Psoas muscle (tissue), 8 donors: ENCODE measurements around the gene FAM98C. TPM values are rescaled to one million over a fixed set of nuclear protein-coding genes. Genes with fewer than 3 reads are reported as not detected.

Source experiments
- ATAC-seq, 4 donors: fragments of 200-7000 bp; cut with Tn5 transposase; one replicate each; pipeline ENCODE4 v1.9.1; 2020; ENCODE audit warnings: moderate library complexity in 3 of 4, mild to moderate bottlenecking in 2 of 4
- DNase-seq, 2 donors: peaks; one replicate each; pipeline ENCODE4 v3.0.0-alpha.2; 2020
- H3K27ac ChIP-seq: fragments of 200-600 bp; one replicate; pipeline ENCODE4 v1.8.0; 2022
- H3K27me3 ChIP-seq, 3 donors: fragments of 200-600 bp in 1 of 3; one replicate each; pipeline versions ENCODE4 v1.6.1 to v1.8.0; 2013 to 2022; ENCODE audit warnings: low read length in 2 of 3, mild to moderate bottlenecking in 2 of 3, moderate library complexity in 1 of 3; ENCODE audit not compliant: insufficient read depth in 3 of 3
- H3K36me3 ChIP-seq, 2 donors: fragments of 200-600 bp in 1 of 2; one replicate each; pipeline versions ENCODE4 v1.6.1 to v1.8.0; 2013 to 2022; ENCODE audit warnings: low read depth in 1 of 2, mild to moderate bottlenecking in 1 of 2, moderate library complexity in 1 of 2; ENCODE audit not compliant: insufficient read depth in 1 of 2
- H3K4me1 ChIP-seq: fragments of 200-600 bp; one replicate; pipeline ENCODE4 v1.8.0; 2022
- H3K4me3 ChIP-seq: fragments of 200-600 bp; one replicate; pipeline ENCODE4 v1.8.0; 2022; ENCODE audit warnings: mild to moderate bottlenecking
- H3K9me3 ChIP-seq: fragments of 200-600 bp; one replicate; pipeline ENCODE4 v1.8.0; 2022
- WGBS, 3 donors: extraction: QIAGEN DNeasy Blood & Tissue Kit; methylation state at CpG; one replicate each; pipeline versions ENCODE4 v1.1.6 to v1.1.7; 2013; 5-methylcytosine and 5-hydroxymethylcytosine counted together
- intact Hi-C, 2 donors: fragments of 100-400 bp; cut with DNase I; formaldehyde crosslinking; loops; one replicate each; pipeline versions ENCODE4 v1.11.0 to v1.14.2; 2022
- polyA plus RNA-seq, 3 donors: library from polyadenylated mRNA; stranded (reverse); fragments of 200-250 nt; gene quantifications; one replicate each; pipeline ENCODE4 v1.2.3, GENCODE V29; 2013
- total RNA-seq, 4 donors: library from RNA; stranded (reverse); fragmentation: NEBNext Ultra II Directional in 2 of 4; extraction: Animal tissue kit (Norgen Biotek cat#: 25700) in 2 of 4; gene quantifications; one replicate each; pipeline versions ENCODE4 v1.2.1 to v1.2.4, GENCODE V29; 2021 to 2023
- TF ChIP-seq, protein P1 (sequence below): fragments of 200-600 bp; IDR thresholded peaks from one replicate; pipeline ENCODE4 v1.8.0; 2022; ENCODE audit warnings: antibody characterized with exemption
- donor health status: healthy with polysubstance abuse.
- donor health status: DM: no; HTN: no; CAD: no; lungs with moderate emphysema.
- donor health status: Bipolar disorder and iron deficiency.
- donor health status: healthy.
- donor health status: DM: yes; HTN: yes; CAD: no.
- donor health status: DM: no; HTN: no; CAD: no.
- donor health status: DM: no; HTN: no; CAD: no.
- donor health status: DM: yes; HTN: yes; CAD: no.

The FAM98C gene
- total and polyA plus RNA-seq, 7 donors = 1.1 to 6.6 (median 1.5) TPM

DNA sequence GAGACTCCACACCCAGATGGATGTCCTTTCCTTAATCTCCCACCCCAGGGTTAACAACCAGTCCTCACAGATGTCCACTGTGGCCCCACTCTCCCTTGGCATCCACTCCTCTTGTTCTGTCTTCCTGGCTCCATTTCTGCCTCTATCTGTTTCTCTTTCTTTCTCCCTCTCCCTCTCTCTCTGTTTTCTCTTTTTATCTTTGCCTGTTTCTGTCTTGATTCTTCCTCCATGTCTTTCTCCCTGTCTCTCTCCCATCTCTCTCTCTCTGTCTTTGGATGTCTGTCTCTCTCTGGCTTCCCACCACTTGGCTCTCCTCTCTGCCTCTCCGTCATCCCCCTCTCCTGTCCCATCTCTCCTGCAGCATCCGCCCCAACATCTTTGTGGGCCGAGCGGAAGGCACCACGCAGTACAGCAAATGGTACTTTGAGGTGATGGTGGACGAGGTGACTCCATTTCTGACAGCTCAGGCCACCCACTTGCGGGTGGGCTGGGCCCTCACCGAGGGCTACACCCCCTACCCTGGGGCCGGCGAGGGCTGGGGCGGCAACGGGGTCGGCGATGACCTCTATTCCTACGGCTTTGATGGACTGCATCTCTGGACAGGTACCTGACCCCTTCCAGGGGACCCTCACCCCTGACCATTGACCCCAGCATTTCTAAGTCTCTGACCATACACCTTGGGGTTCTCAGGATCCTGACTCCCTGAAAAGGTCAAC is 55.0 kb downstream of the FAM98C start:
- H3K9me3 ChIP-seq = no peaks in the 10 kb centered on the region
- DNase-seq (no peak), ATAC-seq (no peak)
- H3K4me1 ChIP-seq = no peaks in the 10 kb centered on the region
- H3K36me3 ChIP-seq = peaks cover 2 to 98% of the 10 kb centered on the region in 2 donors
- WGBS, 3 donors = 83 to 88% (median 87%) methylated on average over 14 to 15 of the region's 15 CpGs
- H3K4me3 ChIP-seq = no peak overlapping the region
- peak overlapping the region; percentile 30 for H3K27ac ChIP-seq
- no peaks in the 10 kb centered on the region for H3K27me3 ChIP-seq
- intact Hi-C loops = no loop called here
- TF ChIP-seq, protein P1, sequence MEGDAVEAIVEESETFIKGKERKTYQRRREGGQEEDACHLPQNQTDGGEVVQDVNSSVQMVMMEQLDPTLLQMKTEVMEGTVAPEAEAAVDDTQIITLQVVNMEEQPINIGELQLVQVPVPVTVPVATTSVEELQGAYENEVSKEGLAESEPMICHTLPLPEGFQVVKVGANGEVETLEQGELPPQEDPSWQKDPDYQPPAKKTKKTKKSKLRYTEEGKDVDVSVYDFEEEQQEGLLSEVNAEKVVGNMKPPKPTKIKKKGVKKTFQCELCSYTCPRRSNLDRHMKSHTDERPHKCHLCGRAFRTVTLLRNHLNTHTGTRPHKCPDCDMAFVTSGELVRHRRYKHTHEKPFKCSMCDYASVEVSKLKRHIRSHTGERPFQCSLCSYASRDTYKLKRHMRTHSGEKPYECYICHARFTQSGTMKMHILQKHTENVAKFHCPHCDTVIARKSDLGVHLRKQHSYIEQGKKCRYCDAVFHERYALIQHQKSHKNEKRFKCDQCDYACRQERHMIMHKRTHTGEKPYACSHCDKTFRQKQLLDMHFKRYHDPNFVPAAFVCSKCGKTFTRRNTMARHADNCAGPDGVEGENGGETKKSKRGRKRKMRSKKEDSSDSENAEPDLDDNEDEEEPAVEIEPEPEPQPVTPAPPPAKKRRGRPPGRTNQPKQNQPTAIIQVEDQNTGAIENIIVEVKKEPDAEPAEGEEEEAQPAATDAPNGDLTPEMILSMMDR = no peak

Other genes with a start within 250 kb of the FAM98C start
- not detected for gene DPF1, start 178.9 kb upstream of the FAM98C start, total RNA-seq
- gene DPF1, start 178.9 kb upstream of the FAM98C start, polyA plus RNA-seq = under 1 TPM; 0.07 to 0.17 (median 0.16) TPM
- 10 to 100 TPM in 3 of 4 donors, 1 to 10 TPM in 1; 9.2 to 17.0 (median 11.3) TPM for gene PPP1R14A, start 146.7 kb upstream of the FAM98C start, total RNA-seq
- gene PPP1R14A, start 146.7 kb upstream of the FAM98C start, polyA plus RNA-seq = 10 to 100 TPM in 2 of 3 donors, 1 to 10 TPM in 1; 9.9 to 18.7 (median 12.1) TPM
- gene SPINT2, start 138.5 kb upstream of the FAM98C start, total RNA-seq = 1 to 10 TPM in 2 of 4 donors, under 1 TPM in 2; 0.95 to 2.2 (median 1.2) TPM
- 1 to 10 TPM in 1 of 3 donors, under 1 TPM in 2; 0.49 to 1.1 (median 0.59) TPM for gene SPINT2, start 138.5 kb upstream of the FAM98C start, polyA plus RNA-seq
- gene C19orf33, start 98.8 kb upstream of the FAM98C start, total RNA-seq = 1 to 10 TPM in 2 of 4 donors, not detected in 2; 3.4 to 3.7 TPM
- gene C19orf33, start 98.8 kb upstream of the FAM98C start, polyA plus RNA-seq = 1 to 10 TPM; 3.7 to 7.1 (median 6.5) TPM
- gene YIF1B, start 87.1 kb upstream of the FAM98C start, total RNA-seq = 10 to 100 TPM; 20.1 to 27.2 (median 21.6) TPM
- gene YIF1B, start 87.1 kb upstream of the FAM98C start, polyA plus RNA-seq = 10 to 100 TPM; 38.8 to 57.7 (median 42.7) TPM
- gene KCNK6, start 83.2 kb upstream of the FAM98C start, total RNA-seq = under 1 TPM; 0.54 to 0.69 (median 0.64) TPM
- gene KCNK6, start 83.2 kb upstream of the FAM98C start, polyA plus RNA-seq = under 1 TPM; 0.21 to 0.42 (median 0.39) TPM
- 1 to 10 TPM in 3 of 4 donors, under 1 TPM in 1; 0.81 to 2.1 (median 1.6) TPM for gene CATSPERG, start 67.3 kb upstream of the FAM98C start, total RNA-seq
- gene CATSPERG, start 67.3 kb upstream of the FAM98C start, polyA plus RNA-seq = 1 to 10 TPM in 2 of 3 donors, under 1 TPM in 1; 0.75 to 2.6 (median 1.5) TPM
- gene PSMD8, start 28.5 kb upstream of the FAM98C start, total RNA-seq = 100 to 1,000 TPM; 348 to 889 (median 587) TPM
- gene PSMD8, start 28.5 kb upstream of the FAM98C start, polyA plus RNA-seq = 1,000 to 10,000 TPM in 1 of 3 donors, 100 to 1,000 TPM in 2; 719 to 1,414 (median 791) TPM
- gene GGN, start 15.1 kb upstream of the FAM98C start, total RNA-seq = under 1 TPM in 2 of 4 donors, not detected in 2; 0.18 to 0.34 TPM
- gene GGN, start 15.1 kb upstream of the FAM98C start, polyA plus RNA-seq = under 1 TPM in 2 of 3 donors, not detected in 1; 0.04 to 0.21 TPM
- gene SPRED3, start 14.4 kb upstream of the FAM98C start, total RNA-seq = 1 to 10 TPM in 3 of 4 donors, under 1 TPM in 1; 0.69 to 2.1 (median 1.5) TPM
- gene SPRED3, start 14.4 kb upstream of the FAM98C start, polyA plus RNA-seq = 1 to 10 TPM in 1 of 3 donors, under 1 TPM in 2; 0.01 to 1.0 (median 0.10) TPM
- gene RASGRP4, start 23.1 kb downstream of the FAM98C start, total RNA-seq = 1 to 10 TPM in 1 of 4 donors, under 1 TPM in 3; 0.44 to 2.0 (median 0.80) TPM
- gene RASGRP4, start 23.1 kb downstream of the FAM98C start, polyA plus RNA-seq = under 1 TPM; 0.17 to 0.31 (median 0.25) TPM
- gene RYR1, start 30.6 kb downstream of the FAM98C start, total RNA-seq = 1,000 to 10,000 TPM in 2 of 4 donors, 100 to 1,000 TPM in 2; 572 to 1,211 (median 883) TPM
- gene RYR1, start 30.6 kb downstream of the FAM98C start, polyA plus RNA-seq = 100 to 1,000 TPM in 2 of 3 donors, 10 to 100 TPM in 1; 56.0 to 278 (median 122) TPM
- 1 to 10 TPM in 3 of 4 donors, under 1 TPM in 1; 0.67 to 1.4 (median 1.2) TPM for gene MAP4K1, start 214.9 kb downstream of the FAM98C start, total RNA-seq
- under 1 TPM; 0.36 to 0.68 (median 0.64) TPM for gene MAP4K1, start 214.9 kb downstream of the FAM98C start, polyA plus RNA-seq
- gene EIF3K, start 216.1 kb downstream of the FAM98C start, total RNA-seq = 100 to 1,000 TPM; 367 to 549 (median 436) TPM
- gene EIF3K, start 216.1 kb downstream of the FAM98C start, polyA plus RNA-seq = 100 to 1,000 TPM; 422 to 984 (median 637) TPM
- 100 to 1,000 TPM in 1 of 4 donors, 10 to 100 TPM in 3; 79.9 to 127 (median 89.2) TPM for gene ACTN4, start 244.6 kb downstream of the FAM98C start, total RNA-seq
- 10 to 100 TPM; 38.3 to 45.2 (median 43.0) TPM for gene ACTN4, start 244.6 kb downstream of the FAM98C start, polyA plus RNA-seq